ENCODE data around the gene PACSIN2. TPM values are rescaled to one million over a fixed set of nuclear protein-coding genes. Genes with fewer than 3 reads are reported as not detected.
"Not testable (repeated sequence)": the region's sequence is repeated elsewhere in the genome, so short reads cannot be mapped to it uniquely, and the experiment has no call there.

The PACSIN2 gene
- total and polyA plus RNA-seq, 8 donors: 63.4 to 149 (median 66.2) TPM

- Histone ChIP-seq H3K4me1 (peaks cover 22 to 90% of the 10 kb centered on the region in 2 donors), H3K36me3 (no peaks in the 10 kb centered on the region), H3K9me3 (no peaks in the 10 kb centered on the region), H3K4me3 (no peak overlapping the region), H3K27ac (peak overlapping the region; percentile 75 to 79), H3K27me3 (no peaks in the 10 kb centered on the region)
- ATAC-seq: peak; percentile 79
- intact Hi-C loops (cut with DNase I): no loop called here
- no peak for TF ChIP-seq CTCF (IDR thresholded peaks at IDR 0.05)
- peak; percentile 49 to 85 (median 82) for DNase-seq
Observed at GRCh38 chr22:42962295-42963230, 52.4 kb downstream of the PACSIN2 start.

- ATAC-seq (peak; percentile 2), DNase-seq (no peak)
- Histone ChIP-seq H3K9me3 (no peaks in the 10 kb centered on the region), H3K36me3 (no peaks in the 10 kb centered on the region), H3K27ac (peak overlapping the region; percentile 75 to 79), H3K27me3 (no peaks in the 10 kb centered on the region), H3K4me1 (peaks cover 22 to 92% of the 10 kb centered on the region in 2 donors), H3K4me3 (no peak overlapping the region)
- intact Hi-C loops (cut with DNase I): no loop called here
- no peak for TF ChIP-seq CTCF (IDR thresholded peaks at IDR 0.05)
Observed at GRCh38 chr22:42961810-42962209, 53.1 kb downstream of the PACSIN2 start.

- H3K36me3 ChIP-seq; H3K9me3 ChIP-seq; intact Hi-C loops (cut with DNase I); DNase-seq; ATAC-seq; H3K4me3 ChIP-seq; H3K27me3 ChIP-seq: not testable (repeated sequence)
- Histone ChIP-seq H3K27ac (peak overlapping the region; percentile 75 to 79), H3K4me1 (peaks cover 22 to 92% of the 10 kb centered on the region in 2 donors)
Observed at GRCh38 chr22:42961400-42961690, 53.6 kb downstream of the PACSIN2 start.

GRCh38 chr22:42960531-42961399 lies 54.2 kb downstream of the PACSIN2 start:
- H3K36me3 ChIP-seq: no peaks in the 10 kb centered on the region
- H3K4me1 ChIP-seq: peaks cover 22 to 86% of the 10 kb centered on the region in 2 donors
- TF ChIP-seq CTCF (IDR thresholded peaks at IDR 0.05): no peak
- no peaks in the 10 kb centered on the region for H3K9me3 ChIP-seq
- intact Hi-C loops (cut with DNase I): no loop called here
- H3K27ac ChIP-seq: peak overlapping the region; percentile 68 to 75
- no peaks in the 10 kb centered on the region for H3K27me3 ChIP-seq
- DNase-seq (no peak), ATAC-seq (peak; percentile 19)
- no peak overlapping the region for H3K4me3 ChIP-seq

- Histone ChIP-seq H3K36me3 (no peaks in the 10 kb centered on the region), H3K27me3 (no peaks in the 10 kb centered on the region), H3K4me3 (peak overlapping the region in 1 of 2 donors; percentile 27), H3K4me1 (peaks cover 22 to 77% of the 10 kb centered on the region in 2 donors), H3K27ac (peak overlapping the region; percentile 68 to 75), H3K9me3 (no peaks in the 10 kb centered on the region)
- peak in 3 of 4 donors; percentile 40 to 71 (median 59) for DNase-seq
- no peak for TF ChIP-seq CTCF (IDR thresholded peaks at IDR 0.05)
- ATAC-seq: peak; percentile 59
- intact Hi-C loops (cut with DNase I): no loop called here
Observed at GRCh38 chr22:42959576-42960509, 55.1 kb downstream of the PACSIN2 start.

Measured in left lung (tissue), 10 donors.